Gastrocnemius medialis (tissue), 4 donors: ENCODE measurements around the gene KAZN. TPM values are rescaled to one million over a fixed set of nuclear protein-coding genes. Genes with fewer than 3 reads are reported as not detected.
A peak's percentile ranks its signal among the peaks of the same experiment; 100 is the strongest.

Experiments used
- ATAC-seq, 2 donors: fragments of 150-250 bp; one replicate each; pipeline ENCODE4 v1.9.1; 2016
- DNase-seq, 2 donors: peaks; one replicate each; pipeline ENCODE4 v3.0.0-alpha.2; 2019
- H3K27ac ChIP-seq, 4 donors: fragments of 200-600 bp; sonication (generic); 1 replicate in 1 of 4; 2 replicates in 3 of 4; pipeline ENCODE4 v1.5.1; 2016 to 2018; ENCODE audit warnings: mild to moderate bottlenecking in 2 of 4, moderate library complexity in 1 of 4
- H3K27me3 ChIP-seq, 3 donors: fragments of 200-600 bp; sonication (generic) in 2 of 3; 1 replicate in 1 of 3; 2 replicates in 2 of 3; pipeline versions ENCODE4 v1.5.1 to v1.6.0; 2016 to 2019; ENCODE audit warnings: mild to moderate bottlenecking in 1 of 3, moderate library complexity in 1 of 3
- H3K36me3 ChIP-seq, 2 donors: fragments of 200-600 bp; sonication (generic) in 1 of 2; one replicate each; pipeline ENCODE4 v1.5.1; 2017 to 2018
- H3K4me1 ChIP-seq, 2 donors: fragments of 200-600 bp; sonication (generic) in 1 of 2; one replicate each; pipeline ENCODE4 v1.5.1; 2016 to 2017; ENCODE audit warnings: mild to moderate bottlenecking in 2 of 2
- H3K4me3 ChIP-seq, 4 donors: fragments of 200-600 bp; sonication (generic) in 3 of 4; 1 replicate in 1 of 4; 2 replicates in 3 of 4; pipeline ENCODE4 v1.5.1; 2016 to 2019; ENCODE audit warnings: mild to moderate bottlenecking in 2 of 4
- H3K9me3 ChIP-seq, 3 donors: fragments of 200-600 bp; sonication (generic) in 2 of 3; 1 replicate in 1 of 3; 2 replicates in 2 of 3; pipeline ENCODE4 v1.5.1; 2016 to 2019
- POLR2A ChIP-seq, 2 donors: fragments of 450-650 bp; IDR thresholded peaks; one replicate each; pipeline ENCODE4 v1.6.1; 2017; ENCODE audit warnings: antibody characterized with exemption in 2 of 2, mild to moderate bottlenecking in 2 of 2, moderate library complexity in 2 of 2
- in situ Hi-C, 4 donors: fragments of 200-750 bp; cut with MboI; loops; one replicate each; pipeline versions ENCODE4 v1.15.0 to v1.8.0; 2017; ENCODE audit warnings: low sequenced_read_pairs in 4 of 4
- intact Hi-C: fragments of 100-400 bp; cut with DNase I; formaldehyde crosslinking; loops from one replicate; pipeline ENCODE4 v1.15.1; 2023; ENCODE audit warnings: low total_unique reads
- total RNA-seq, 4 donors: library from RNA; depleted of rRNA; stranded (reverse); fragments of >200 nt; gene quantifications; one replicate each; pipeline versions ENCODE4 v1.1.0 to v1.2.3, GENCODE V29; 2016
- TF ChIP-seq, protein P1 (sequence below), 5 experiments: fragments of 450-650 bp in 3 of 5; fragments of 200-600 bp in 2 of 5; sonication (generic) in 2 of 5; IDR thresholded peaks in 4 of 5; conservative IDR thresholded peaks in 1 of 5; 1 replicate in 4 of 5; 2 replicates in 1 of 5; pipeline ENCODE4 v1.5.1; 2016 to 2019; ENCODE audit warnings: antibody characterized with exemption in 5 of 5, mild to moderate bottlenecking in 3 of 5, moderate library complexity in 3 of 5

KAZN gene
- total RNA-seq, 4 donors from 2014 or later: 0.05 to 2.2 (median 1.00) TPM

DNA sequence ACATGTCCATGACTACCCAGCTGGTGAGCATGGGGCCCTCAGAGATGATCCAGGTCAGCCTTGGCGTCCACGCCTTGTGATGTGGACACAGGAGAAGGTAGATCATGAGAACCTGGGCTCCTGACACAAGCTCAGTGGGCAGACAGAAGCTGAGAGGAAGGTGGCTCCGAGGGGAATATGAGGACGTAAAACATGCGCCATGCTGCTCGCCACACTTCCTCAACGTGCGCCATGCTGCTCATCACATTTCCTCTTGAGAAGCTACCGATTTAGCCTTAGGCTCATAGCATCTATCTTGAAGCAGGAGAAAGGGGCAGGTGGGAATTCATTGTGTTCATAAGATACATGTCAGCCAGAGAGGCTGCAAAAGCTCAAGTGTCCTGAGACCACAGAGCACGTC is 176.9 kb downstream of the KAZN start:
- TF ChIP-seq, protein P1, sequence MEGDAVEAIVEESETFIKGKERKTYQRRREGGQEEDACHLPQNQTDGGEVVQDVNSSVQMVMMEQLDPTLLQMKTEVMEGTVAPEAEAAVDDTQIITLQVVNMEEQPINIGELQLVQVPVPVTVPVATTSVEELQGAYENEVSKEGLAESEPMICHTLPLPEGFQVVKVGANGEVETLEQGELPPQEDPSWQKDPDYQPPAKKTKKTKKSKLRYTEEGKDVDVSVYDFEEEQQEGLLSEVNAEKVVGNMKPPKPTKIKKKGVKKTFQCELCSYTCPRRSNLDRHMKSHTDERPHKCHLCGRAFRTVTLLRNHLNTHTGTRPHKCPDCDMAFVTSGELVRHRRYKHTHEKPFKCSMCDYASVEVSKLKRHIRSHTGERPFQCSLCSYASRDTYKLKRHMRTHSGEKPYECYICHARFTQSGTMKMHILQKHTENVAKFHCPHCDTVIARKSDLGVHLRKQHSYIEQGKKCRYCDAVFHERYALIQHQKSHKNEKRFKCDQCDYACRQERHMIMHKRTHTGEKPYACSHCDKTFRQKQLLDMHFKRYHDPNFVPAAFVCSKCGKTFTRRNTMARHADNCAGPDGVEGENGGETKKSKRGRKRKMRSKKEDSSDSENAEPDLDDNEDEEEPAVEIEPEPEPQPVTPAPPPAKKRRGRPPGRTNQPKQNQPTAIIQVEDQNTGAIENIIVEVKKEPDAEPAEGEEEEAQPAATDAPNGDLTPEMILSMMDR (IDR thresholded peaks at IDR 0.05 in 4 of 5, conservative IDR thresholded peaks at IDR 0.05 in 1 of 5): no peak
- TF ChIP-seq POLR2A (IDR thresholded peaks at IDR 0.05): no peak
- H3K36me3 ChIP-seq: no peaks in the 10 kb centered on the region
- no peaks in the 10 kb centered on the region for H3K9me3 ChIP-seq
- no peak overlapping the region for H3K27ac ChIP-seq
- no peak overlapping the region for H3K4me3 ChIP-seq
- DNase-seq (no peak), ATAC-seq (no peak)
- intact Hi-C loops: no loop called here
- in situ Hi-C loops: loop anchor here in 1 of 4 donors (10.0 kb wide), 1 partner anchor 269 kb away; no protein-coding TSS in a partner anchor
- no peaks in the 10 kb centered on the region for H3K4me1 ChIP-seq
- no peaks in the 10 kb centered on the region for H3K27me3 ChIP-seq

DNA sequence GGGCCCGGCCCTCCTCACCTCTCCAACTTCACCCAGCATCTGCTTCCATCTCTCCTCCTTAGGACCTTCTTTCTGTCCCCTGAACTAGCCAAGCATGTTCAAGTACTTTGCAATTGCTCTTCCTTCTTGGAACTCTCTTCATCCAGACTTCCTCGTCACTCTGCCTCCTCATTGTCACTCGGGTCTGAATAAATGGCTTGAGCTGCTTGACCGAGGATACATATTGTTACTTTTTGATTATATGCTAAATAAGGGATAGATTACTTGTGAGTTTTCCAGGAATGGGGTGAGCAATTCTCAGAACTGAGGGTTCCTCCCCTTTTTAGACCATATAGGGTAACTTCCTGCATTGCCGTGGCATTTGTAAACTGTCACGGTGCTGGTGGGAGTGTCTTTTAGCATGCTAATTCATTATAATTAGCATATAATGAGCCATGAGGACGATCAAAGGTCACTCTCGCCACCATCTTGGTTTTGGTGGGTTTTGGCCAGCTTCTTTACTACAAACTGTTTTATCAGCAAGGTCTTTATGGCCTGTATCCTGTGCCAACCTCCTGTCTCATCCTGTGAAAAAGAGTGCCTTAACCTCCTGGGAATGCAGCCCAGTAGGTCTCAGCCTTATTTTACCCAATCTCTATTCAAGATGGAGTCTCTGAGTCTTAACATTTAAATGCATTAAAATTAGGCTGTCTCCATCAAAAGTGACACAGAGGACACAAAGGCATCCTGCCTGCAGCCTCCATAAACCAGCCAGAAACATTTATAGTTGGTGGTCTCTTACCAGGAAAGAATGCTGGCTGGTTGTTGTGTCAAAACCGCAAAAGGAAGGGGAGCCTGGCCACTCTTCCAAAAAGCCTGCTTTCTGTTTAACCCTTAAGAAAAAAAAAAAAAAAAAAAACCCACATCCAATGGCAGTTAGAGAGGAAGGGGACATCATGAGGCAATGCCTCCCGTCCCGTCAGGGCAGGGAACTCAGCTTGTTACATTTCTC is 179.3 kb downstream of the KAZN start:
- H3K27me3 ChIP-seq: no peaks in the 10 kb centered on the region
- no peaks in the 10 kb centered on the region for H3K36me3 ChIP-seq
- no peak overlapping the region for H3K27ac ChIP-seq
- H3K4me3 ChIP-seq: no peak overlapping the region
- ATAC-seq (no peak), DNase-seq (no peak)
- no peaks in the 10 kb centered on the region for H3K9me3 ChIP-seq
- no peaks in the 10 kb centered on the region for H3K4me1 ChIP-seq
- intact Hi-C loops: no loop called here
- in situ Hi-C loops: loop anchor here in 1 of 4 donors (10.0 kb wide), 1 partner anchor 267 kb away; no protein-coding TSS in a partner anchor
- TF ChIP-seq, protein P1 (IDR thresholded peaks at IDR 0.05 in 4 of 5, conservative IDR thresholded peaks at IDR 0.05 in 1 of 5): no peak
- no peak for TF ChIP-seq POLR2A (IDR thresholded peaks at IDR 0.05)

DNA sequence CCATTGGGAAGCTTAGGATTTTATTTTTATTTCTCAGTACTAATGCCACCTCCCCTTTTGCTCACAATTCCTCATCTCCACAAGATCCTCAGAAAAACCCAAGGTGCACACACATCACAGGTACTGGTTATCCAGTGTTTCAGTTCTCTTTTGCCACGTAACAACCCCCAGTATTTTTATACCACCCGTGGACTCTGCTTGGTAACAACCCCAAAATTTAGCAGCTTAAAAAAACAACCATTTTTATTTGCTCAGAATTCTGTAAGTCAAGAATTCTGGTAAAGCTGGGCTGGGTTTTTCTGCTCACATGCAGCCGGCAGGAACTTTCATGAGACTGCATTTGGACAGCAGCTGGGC is 180.0 kb downstream of the KAZN start:
- TF ChIP-seq, protein P1 (IDR thresholded peaks at IDR 0.05 in 4 of 5, conservative IDR thresholded peaks at IDR 0.05 in 1 of 5): no peak
- no peak for TF ChIP-seq POLR2A (IDR thresholded peaks at IDR 0.05)

DNA sequence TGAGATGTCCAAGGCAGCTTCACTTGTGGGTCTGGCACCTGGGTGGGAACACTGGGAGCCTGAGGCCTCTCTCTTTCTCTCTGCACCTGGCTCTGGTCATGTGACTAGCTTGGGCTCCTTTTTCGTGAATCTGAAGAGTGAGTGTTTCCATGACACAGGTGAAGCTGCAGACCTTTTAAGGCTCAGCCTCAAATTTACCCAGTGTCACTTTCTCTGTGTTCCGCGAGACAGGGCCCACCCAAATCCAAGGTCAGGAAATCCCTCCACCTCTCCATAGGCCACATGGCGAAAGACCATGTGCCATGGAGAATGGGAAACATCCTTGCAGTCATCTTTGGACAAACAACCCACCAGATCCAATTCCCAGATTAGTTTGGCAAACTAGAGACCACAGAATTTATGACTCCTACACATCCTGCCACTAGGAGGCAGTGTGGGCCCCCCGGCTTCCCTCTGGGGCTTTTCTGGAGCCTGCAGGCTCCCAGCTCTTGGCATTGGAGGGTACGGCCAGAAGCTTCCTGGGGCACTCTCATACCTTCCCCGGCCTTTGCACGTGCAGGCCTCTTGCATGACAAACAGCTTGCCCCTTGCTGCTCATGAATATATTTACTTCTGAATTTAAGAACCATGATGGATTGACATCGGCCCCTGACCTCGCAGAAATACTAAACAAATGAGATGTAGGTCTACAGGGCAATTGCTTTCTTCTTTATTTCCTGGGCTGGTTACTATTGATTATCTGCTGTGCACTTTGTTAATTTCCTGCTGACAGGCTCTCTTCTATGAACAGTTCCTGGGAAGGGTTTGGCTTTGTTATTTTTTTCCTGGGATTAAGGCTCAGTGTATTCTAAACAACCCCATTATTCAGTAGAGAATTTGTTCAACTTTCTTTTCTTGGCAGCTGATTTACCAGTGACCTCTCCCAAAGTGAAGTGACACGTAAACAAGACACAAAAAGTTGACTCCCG is 180.7 kb downstream of the KAZN start:
- Histone ChIP-seq H3K4me1 (no peaks in the 10 kb centered on the region), H3K9me3 (no peaks in the 10 kb centered on the region), H3K27ac (no peak overlapping the region), H3K4me3 (no peak overlapping the region), H3K27me3 (no peaks in the 10 kb centered on the region), H3K36me3 (no peaks in the 10 kb centered on the region)
- ATAC-seq (no peak), DNase-seq (no peak)
- in situ Hi-C loops: loop anchor here in 1 of 4 donors (10.0 kb wide), 1 partner anchor 266 kb away; no protein-coding TSS in a partner anchor
- no peak for TF ChIP-seq POLR2A (IDR thresholded peaks at IDR 0.05)
- TF ChIP-seq, protein P1 (IDR thresholded peaks at IDR 0.05 in 4 of 5, conservative IDR thresholded peaks at IDR 0.05 in 1 of 5): peak in 3 of 5 experiments; percentile 13 to 53 (median 41)
- intact Hi-C loops: no loop called here

More for the DNA sequence above, 180.0 kb downstream of the KAZN start:
- Histone ChIP-seq H3K4me3 (no peak overlapping the region), H3K4me1 (no peaks in the 10 kb centered on the region), H3K27ac (no peak overlapping the region), H3K9me3 (no peaks in the 10 kb centered on the region), H3K36me3 (no peaks in the 10 kb centered on the region), H3K27me3 (no peaks in the 10 kb centered on the region)
- intact Hi-C loops: no loop called here
- no peak for DNase-seq
- ATAC-seq: no peak
- in situ Hi-C loops: loop anchor here in 1 of 4 donors (10.0 kb wide), 1 partner anchor 266 kb away; no protein-coding TSS in a partner anchor
